Neural progenitor cell (in vitro differentiated cells): ENCODE measurements around the gene CBL.

Source experiments
- CTCF ChIP-seq: fragments of 200-600 bp; sonication (generic); IDR thresholded peaks from 2 replicates; pipeline ENCODE4 v1.5.1; 2017; ENCODE audit warnings: antibody characterized with exemption, mild to moderate bottlenecking
- EZH2 ChIP-seq: fragments of 200-600 bp; sonication (generic); IDR thresholded peaks from 2 replicates; pipeline ENCODE4 v1.6.1; 2017; ENCODE audit warnings: antibody characterized with exemption, mild to moderate bottlenecking, moderate library complexity
- EZH2phosphoT487 ChIP-seq: fragments of 200-600 bp; sonication (generic); IDR thresholded peaks from 2 replicates; pipeline ENCODE4 v1.6.1; 2017; ENCODE audit warnings: antibody characterized with exemption

GRCh38 chr11:119204066-119204465, 2.1 kb upstream of the CBL start:
- TF ChIP-seq CTCF (no peak), EZH2 (no peak), EZH2phosphoT487 (no peak)
